Ectodermal cell (in vitro differentiated cells): ENCODE results near the gene ANKHD1.
A peak's percentile ranks its signal among the peaks of the same experiment; 100 is the strongest.
"Not testable (repeated sequence)": the region's sequence is repeated elsewhere in the genome, so short reads cannot be mapped to it uniquely, and the experiment has no call there.

Experiments used
- H3K27ac ChIP-seq: 2 replicates; pipeline ENCODE4 v1.7.0; 2013; ENCODE audit warnings: mild to moderate bottlenecking, low read depth, low read length; ENCODE audit not compliant: insufficient read depth, poor library complexity, severe bottlenecking
- H3K27me3 ChIP-seq: 2 replicates; pipeline ENCODE4 v1.7.0; 2013; ENCODE audit warnings: mild to moderate bottlenecking, low read length; ENCODE audit not compliant: insufficient read depth, control insufficient read depth, poor library complexity, severe bottlenecking
- H3K36me3 ChIP-seq: one replicate; pipeline ENCODE4 v1.7.0; 2013; ENCODE audit warnings: low read length; ENCODE audit not compliant: control insufficient read depth, insufficient read depth
- H3K4me1 ChIP-seq: one replicate; pipeline ENCODE4 v1.7.0; 2013; ENCODE audit warnings: low read length; ENCODE audit not compliant: control insufficient read depth, insufficient read depth
- H3K4me3 ChIP-seq: 2 replicates; pipeline ENCODE4 v1.7.0; 2013; ENCODE audit warnings: low read depth, low read length, control low read depth; ENCODE audit not compliant: insufficient read depth
- H3K9me3 ChIP-seq: 2 replicates; pipeline ENCODE4 v1.7.0; 2013; ENCODE audit warnings: mild to moderate bottlenecking, low read length, moderate library complexity; ENCODE audit not compliant: control insufficient read depth
- WGBS, 2 experiments: methylation state at CpG; one replicate each; pipeline ENCODE4 v1.1.7; 2013; ENCODE audit warnings: missing lambda C conversion rate in 2 of 2; 5-methylcytosine and 5-hydroxymethylcytosine counted together

Gene ANKHD1

DNA sequence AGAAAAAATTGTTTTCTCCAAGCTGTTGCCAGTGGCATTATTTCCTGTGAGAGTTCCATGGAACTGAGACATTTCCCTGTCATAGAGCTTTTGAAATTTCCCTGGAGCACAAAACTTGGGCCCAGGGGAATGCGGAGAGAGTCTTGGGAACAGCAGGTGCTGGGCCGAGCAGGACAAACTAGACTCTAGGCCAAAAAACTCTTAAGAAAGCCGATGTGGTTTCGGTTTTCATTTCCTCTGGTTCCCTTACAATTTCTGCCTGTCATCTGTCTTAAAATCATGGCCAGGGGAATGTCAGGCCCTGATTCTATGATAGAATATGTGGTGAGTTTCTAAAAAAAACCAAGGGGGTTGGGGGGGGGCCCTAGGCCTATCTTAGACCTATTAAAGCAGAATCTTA is 167.6 kb downstream of the ANKHD1 start:
- WGBS, 2 experiments = 89 to 90% methylated on average over 4 of the region's 4 CpGs
- H3K27me3 ChIP-seq = no peaks in the 10 kb centered on the region

DNA sequence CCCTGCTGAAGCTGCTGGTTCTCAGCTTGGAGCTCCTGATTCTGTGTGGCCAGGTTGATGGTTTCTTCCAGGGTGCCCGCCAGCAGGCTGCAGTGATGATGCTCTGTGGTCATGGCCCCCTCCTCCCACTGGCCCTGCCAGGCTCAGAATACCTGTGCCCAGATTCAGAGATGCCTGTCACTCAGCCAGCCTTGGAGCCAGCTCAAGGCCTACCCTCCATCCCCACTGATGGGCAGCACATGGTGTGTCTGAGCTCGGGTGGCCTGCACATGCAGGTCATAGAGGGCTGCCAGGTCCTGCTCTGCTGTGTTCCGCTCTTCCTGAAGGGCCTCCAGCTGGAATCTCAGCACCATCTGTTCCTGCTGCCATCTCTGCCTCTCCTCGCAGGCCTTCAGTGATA is 168.4 kb downstream of the ANKHD1 start:
- Histone ChIP-seq H3K27ac (no peak overlapping the region), H3K9me3 (no peaks in the 10 kb centered on the region), H3K36me3 (peaks cover 15% of the 10 kb centered on the region), H3K4me3 (no peak overlapping the region), H3K27me3 (no peaks in the 10 kb centered on the region), H3K4me1 (peaks cover 6% of the 10 kb centered on the region)
- WGBS, 2 experiments = 90 to 96% methylated on average over 4 of the region's 4 CpGs

More for the DNA sequence above, 167.6 kb downstream of the ANKHD1 start:
- Histone ChIP-seq H3K27ac (no peak overlapping the region), H3K4me3 (no peak overlapping the region), H3K4me1 (peaks cover 6% of the 10 kb centered on the region), H3K36me3 (peaks cover 15% of the 10 kb centered on the region), H3K9me3 (no peaks in the 10 kb centered on the region)

DNA sequence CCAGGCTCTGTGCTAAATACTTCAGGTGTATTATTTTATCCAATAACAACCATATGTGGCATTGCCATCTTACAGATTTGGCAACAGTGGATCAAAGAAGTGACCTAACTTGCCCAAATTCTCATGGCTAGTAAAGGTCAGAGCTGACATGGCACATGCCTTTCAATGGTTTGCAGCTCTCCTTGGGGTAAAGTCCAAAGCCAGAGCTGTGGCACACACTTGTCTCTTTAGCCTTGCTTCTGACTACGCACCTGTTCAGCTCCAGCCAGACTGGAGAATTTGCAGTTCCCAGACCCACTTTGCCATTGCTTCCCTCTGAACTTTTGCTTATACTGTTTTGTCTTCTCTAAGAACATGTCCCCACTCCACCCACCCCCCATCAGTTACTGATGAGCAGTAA is 168.9 kb downstream of the ANKHD1 start:
- Histone ChIP-seq H3K36me3 (peaks cover 15% of the 10 kb centered on the region), H3K9me3 (no peaks in the 10 kb centered on the region), H3K4me3 (no peak overlapping the region), H3K4me1 (peaks cover 4% of the 10 kb centered on the region), H3K27ac (no peak overlapping the region), H3K27me3 (no peaks in the 10 kb centered on the region)
- 91 to 92% methylated on average over 1 of the region's 1 CpG for WGBS, 2 experiments

DNA sequence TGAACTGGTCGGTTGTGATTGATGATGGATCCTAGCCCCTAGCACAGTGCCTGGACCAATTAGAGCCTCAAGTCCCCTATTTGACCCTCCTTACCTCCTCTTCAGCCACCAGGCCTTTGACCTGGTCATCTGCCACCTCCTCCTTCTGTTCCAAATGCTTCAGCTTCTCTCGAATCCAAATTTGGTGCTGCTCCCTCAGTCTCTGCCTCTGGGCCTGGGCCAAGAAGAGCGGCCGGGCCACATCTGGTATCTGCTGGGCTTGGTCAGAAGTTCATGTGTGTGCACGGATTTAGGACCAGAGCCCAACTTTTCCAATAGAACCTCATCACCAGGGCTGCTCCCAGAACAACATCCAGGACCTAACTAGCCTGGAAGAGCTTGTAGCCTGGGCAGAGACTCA is 169.5 kb downstream of the ANKHD1 start:
- 88 to 94% methylated on average over 5 of the region's 5 CpGs for WGBS, 2 experiments
- no peaks in the 10 kb centered on the region for H3K9me3 ChIP-seq

DNA sequence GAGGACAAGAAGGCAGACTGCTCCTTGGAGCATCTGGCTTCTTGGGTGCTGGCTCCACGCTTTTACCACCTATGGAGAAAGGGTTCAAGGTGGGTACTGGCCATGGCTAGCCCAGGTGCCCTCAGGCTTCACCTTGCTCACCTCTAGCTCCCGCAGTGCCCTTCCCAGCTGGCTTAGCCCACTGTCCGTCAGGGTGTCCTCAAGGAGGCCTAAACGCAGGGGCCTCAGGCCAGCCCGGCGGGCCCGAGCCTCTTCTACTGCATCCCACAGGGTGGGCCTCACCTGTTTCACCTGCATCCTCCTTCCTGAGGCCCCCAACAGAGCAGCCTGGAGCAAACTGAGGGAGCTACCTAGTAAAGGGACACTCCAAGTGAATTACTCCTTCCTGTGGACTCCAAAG is 172.1 kb downstream of the ANKHD1 start:
- Histone ChIP-seq H3K27ac (no peak overlapping the region), H3K27me3 (no peaks in the 10 kb centered on the region), H3K9me3 (no peaks in the 10 kb centered on the region), H3K4me1 (no peaks in the 10 kb centered on the region), H3K4me3 (no peak overlapping the region), H3K36me3 (no peaks in the 10 kb centered on the region)
- 88 to 89% methylated on average over 7 of the region's 7 CpGs for WGBS, 2 experiments

More for the DNA sequence above, 169.5 kb downstream of the ANKHD1 start:
- no peaks in the 10 kb centered on the region for H3K27me3 ChIP-seq
- H3K36me3 ChIP-seq = peaks cover 15% of the 10 kb centered on the region
- H3K27ac ChIP-seq = no peak overlapping the region
- H3K4me1 ChIP-seq = no peaks in the 10 kb centered on the region
- H3K4me3 ChIP-seq = no peak overlapping the region

DNA sequence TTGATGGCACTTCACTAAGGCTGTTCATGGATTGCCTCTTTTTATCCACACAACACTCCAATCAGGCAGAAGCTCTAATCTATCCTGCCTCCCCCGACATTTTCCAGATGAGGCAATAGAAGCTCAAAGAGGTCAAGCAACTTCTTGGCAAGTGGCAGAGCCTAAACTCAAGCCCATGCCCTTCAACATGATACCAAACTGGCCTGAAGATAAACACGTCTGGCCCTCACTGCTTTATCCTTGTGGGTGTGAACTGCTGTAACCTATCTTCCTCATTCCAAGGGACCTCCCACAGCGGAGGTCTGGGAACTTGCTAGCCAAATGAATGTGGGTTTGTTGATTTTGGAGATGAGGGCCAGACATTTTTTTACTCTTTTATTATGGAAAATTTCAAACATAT is 172.5 kb downstream of the ANKHD1 start:
- Histone ChIP-seq H3K36me3 (no peaks in the 10 kb centered on the region), H3K9me3 (no peaks in the 10 kb centered on the region), H3K27ac (no peak overlapping the region), H3K27me3 (no peaks in the 10 kb centered on the region), H3K4me3 (no peak overlapping the region), H3K4me1 (no peaks in the 10 kb centered on the region)
- 69 to 80% methylated on average over 2 to 3 of the region's 3 CpGs for WGBS, 2 experiments

DNA sequence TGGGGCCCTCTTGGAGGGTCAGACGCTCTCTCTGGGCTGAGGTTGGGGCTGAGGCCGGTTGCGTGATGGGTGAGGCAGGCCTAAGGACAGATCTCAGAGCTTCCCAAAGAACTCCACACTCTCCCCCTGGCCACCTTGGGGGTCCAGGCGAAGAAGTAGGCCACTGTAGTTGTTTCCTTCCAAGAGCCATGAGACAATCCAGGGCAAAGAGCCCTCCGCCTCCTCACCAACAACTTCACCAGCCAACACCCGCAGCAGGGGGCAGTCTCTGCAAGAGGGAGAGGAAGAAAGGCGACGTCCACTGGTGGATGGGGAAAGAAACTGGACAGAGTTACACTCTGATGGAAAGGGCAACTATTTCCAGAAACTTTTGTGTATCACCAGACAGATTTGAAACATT is 173.7 kb downstream of the ANKHD1 start:
- H3K9me3 ChIP-seq = no peaks in the 10 kb centered on the region
- no peak overlapping the region for H3K27ac ChIP-seq
- H3K36me3 ChIP-seq = no peaks in the 10 kb centered on the region
- H3K4me1 ChIP-seq = no peaks in the 10 kb centered on the region
- 89 to 91% methylated on average over 5 to 8 of the region's 8 CpGs for WGBS, 2 experiments
- H3K4me3 ChIP-seq = no peak overlapping the region
- peaks cover 3% of the 10 kb centered on the region for H3K27me3 ChIP-seq

DNA sequence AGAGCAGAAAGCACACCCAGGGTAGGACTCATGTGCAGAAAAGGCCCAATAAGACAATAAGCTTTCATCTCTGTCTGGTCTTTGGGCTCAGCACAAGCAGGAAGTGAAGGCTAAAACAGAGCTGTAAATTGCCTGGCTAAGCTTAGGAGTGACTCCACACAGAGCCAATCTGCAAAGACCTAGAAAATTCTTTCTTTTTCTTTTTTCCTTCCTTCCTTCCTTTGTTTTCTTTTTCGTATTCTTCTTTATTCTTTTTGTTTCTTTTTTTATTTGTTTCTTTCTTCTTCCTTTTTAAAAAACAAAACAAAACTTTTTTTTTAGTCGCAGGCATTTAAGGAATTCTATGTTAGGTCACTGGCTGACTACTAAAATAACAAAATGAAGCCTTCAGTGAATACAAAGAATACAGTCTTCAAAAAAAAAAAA is 175.2 kb downstream of the ANKHD1 start:
- no peaks in the 10 kb centered on the region for H3K4me1 ChIP-seq
- H3K4me3 ChIP-seq = no peak overlapping the region
- H3K27me3 ChIP-seq = peaks cover 3% of the 10 kb centered on the region
- 80 to 100% methylated on average over 1 to 2 of the region's 2 CpGs for WGBS, 2 experiments
- no peaks in the 10 kb centered on the region for H3K36me3 ChIP-seq
- peak overlapping the region; percentile 44 for H3K27ac ChIP-seq
- no peaks in the 10 kb centered on the region for H3K9me3 ChIP-seq

DNA sequence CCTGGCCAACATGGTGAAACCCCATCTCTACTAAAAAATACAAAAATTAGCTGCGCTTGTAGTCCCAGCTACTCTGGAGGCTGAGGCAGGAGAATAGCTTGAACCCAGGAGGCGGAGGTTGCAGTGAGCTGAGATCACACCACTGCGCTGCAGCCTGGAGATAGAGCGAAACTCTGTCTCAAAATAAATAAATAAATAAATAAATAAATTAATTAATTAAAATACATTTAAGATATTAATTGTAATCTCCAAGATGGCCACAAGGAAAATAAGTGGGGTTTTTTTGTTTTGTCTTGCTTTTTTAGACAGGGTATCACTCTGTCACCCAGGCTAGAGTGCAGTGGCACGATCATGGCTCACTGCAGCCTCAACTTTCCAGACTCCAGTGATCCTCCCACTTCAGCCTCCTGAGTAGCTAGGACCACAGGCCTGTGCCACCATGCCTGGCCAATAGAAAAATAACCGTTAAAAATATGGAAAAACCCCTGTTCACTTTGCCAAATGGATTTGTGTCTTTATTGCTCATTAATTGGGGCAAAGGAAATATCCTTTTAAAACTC is 177.6 kb downstream of the ANKHD1 start:
- H3K27me3 ChIP-seq, H3K27ac ChIP-seq, H3K9me3 ChIP-seq, H3K4me1 ChIP-seq, H3K4me3 ChIP-seq, H3K36me3 ChIP-seq: not testable (repeated sequence)
- WGBS, 2 experiments = 89 to 94% methylated on average over 4 to 6 of the region's 6 CpGs

DNA sequence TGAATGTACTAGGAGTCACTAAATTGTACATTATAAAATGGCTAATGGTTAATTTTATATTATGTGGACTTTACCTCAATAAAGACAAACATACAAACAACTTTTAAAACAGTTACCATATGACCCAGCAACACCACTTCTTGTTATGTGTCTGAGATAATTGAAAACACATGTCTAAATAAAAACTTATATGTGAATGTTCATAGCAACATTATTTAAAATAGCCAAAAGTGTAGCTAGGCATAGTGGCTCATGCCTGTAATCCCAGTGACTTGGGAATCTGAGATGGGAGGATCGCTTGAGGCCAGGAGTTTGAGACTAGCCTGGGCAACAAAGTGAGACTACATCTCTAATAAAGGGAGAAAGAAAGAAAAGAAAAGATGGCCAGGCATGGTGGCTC is 185.9 kb downstream of the ANKHD1 start:
- 83 to 89% methylated on average over 1 of the region's 1 CpG for WGBS, 2 experiments
- H3K27me3 ChIP-seq = no peaks in the 10 kb centered on the region
- no peak overlapping the region for H3K4me3 ChIP-seq
- no peak overlapping the region for H3K27ac ChIP-seq
- H3K36me3 ChIP-seq = no peaks in the 10 kb centered on the region
- H3K9me3 ChIP-seq = no peaks in the 10 kb centered on the region
- H3K4me1 ChIP-seq = no peaks in the 10 kb centered on the region
